SK-N-SH (cell line): ENCODE results near the gene SPDL1. TPM values are rescaled to one million over a fixed set of nuclear protein-coding genes. Genes with fewer than 3 reads are reported as not detected.

Experiments
- EZH2phosphoT487 ChIP-seq: fragments of 200-600 bp; sonication (generic); IDR thresholded peaks from 2 replicates; pipeline ENCODE4 v1.6.1; 2017; ENCODE audit warnings: low read depth, mixed run types, mild to moderate bottlenecking, antibody characterized with exemption, moderate library complexity, borderline replicate concordance
- FOXM1 ChIP-seq: IDR thresholded peaks from 2 replicates; pipeline ENCODE4 v1.4.0; 2012; ENCODE audit warnings: low read depth, mild to moderate bottlenecking
- JUND ChIP-seq: IDR thresholded peaks from 2 replicates; pipeline ENCODE4 v1.4.0; 2012
- MEF2A ChIP-seq: IDR thresholded peaks from 2 replicates; pipeline ENCODE4 v1.4.0; 2012; ENCODE audit warnings: low read depth, borderline replicate concordance
- NRF1 ChIP-seq: IDR thresholded peaks from 2 replicates; pipeline ENCODE4 v1.6.1; 2012; ENCODE audit warnings: low read depth, mild to moderate bottlenecking, low read length
- POLR2AphosphoS5 ChIP-seq: IDR thresholded peaks from 2 replicates; pipeline ENCODE4 v1.6.1; 2012; ENCODE audit warnings: low read depth, low read length
- RAD21 ChIP-seq: IDR thresholded peaks from 2 replicates; pipeline ENCODE4 v1.6.1; 2012; ENCODE audit warnings: mild to moderate bottlenecking, low read length
- RCOR1 ChIP-seq: fragments of 150-350 bp; IDR thresholded peaks from 2 replicates; pipeline ENCODE4 v1.6.1; 2017; ENCODE audit warnings: antibody characterized with exemption, low read length
- RFX5 ChIP-seq: IDR thresholded peaks from 2 replicates; pipeline ENCODE4 v1.6.1; 2012; ENCODE audit warnings: mild to moderate bottlenecking, improper control_type of control experiment, low read length
- RXRA ChIP-seq: IDR thresholded peaks from 2 replicates; pipeline ENCODE4 v1.4.0; 2012; ENCODE audit warnings: low read depth, mild to moderate bottlenecking, borderline replicate concordance
- SIN3A ChIP-seq: IDR thresholded peaks from 2 replicates; pipeline ENCODE4 v1.6.1; 2012; ENCODE audit warnings: low read depth, mild to moderate bottlenecking, low read length, moderate library complexity, borderline replicate concordance
- TAF1 ChIP-seq: IDR thresholded peaks from 2 replicates; pipeline ENCODE4 v1.6.1; 2012; ENCODE audit warnings: low read depth, mild to moderate bottlenecking, low read length, moderate library complexity, borderline replicate concordance
- TCF12 ChIP-seq: IDR thresholded peaks from 2 replicates; pipeline ENCODE4 v1.4.0; 2012
- TEAD4 ChIP-seq: IDR thresholded peaks from 2 replicates; pipeline ENCODE4 v1.4.0; 2012; ENCODE audit warnings: mild to moderate bottlenecking, borderline replicate concordance; ENCODE audit not compliant: insufficient read depth
- polyA plus RNA-seq, 3 experiments: library from polyadenylated mRNA; depleted of rRNA; stranded (reverse); fragments of >200 nt; gene quantifications; 2 replicates each; pipeline ENCODE4 v1.2.3, GENCODE V29; 2012
- TF ChIP-seq, protein P1 (sequence below): IDR thresholded peaks from 2 replicates; pipeline ENCODE4 v1.4.0; 2012; ENCODE audit warnings: low read depth, borderline replicate concordance
- TF ChIP-seq, protein P2 (sequence below): IDR thresholded peaks from 2 replicates; pipeline ENCODE4 v1.6.1; 2012; ENCODE audit warnings: mild to moderate bottlenecking, low read depth, low read length, moderate library complexity
- TF ChIP-seq, protein P3 (sequence below): IDR thresholded peaks from 2 replicates; pipeline ENCODE4; 2012
- TF ChIP-seq, protein P4 (sequence below): fragments of 150-350 bp; IDR thresholded peaks from 2 replicates; pipeline ENCODE4 v1.6.1; 2016; ENCODE audit warnings: mild to moderate bottlenecking, low read depth, low read length
- TF ChIP-seq, protein P5 (sequence below): IDR thresholded peaks from 2 replicates; pipeline ENCODE4 v1.4.0; 2012; ENCODE audit warnings: low read depth

SPDL1 gene
- polyA plus RNA-seq, 1 of the 3 experiments (the other 2 are of a cell fraction): 45.1 TPM

DNA sequence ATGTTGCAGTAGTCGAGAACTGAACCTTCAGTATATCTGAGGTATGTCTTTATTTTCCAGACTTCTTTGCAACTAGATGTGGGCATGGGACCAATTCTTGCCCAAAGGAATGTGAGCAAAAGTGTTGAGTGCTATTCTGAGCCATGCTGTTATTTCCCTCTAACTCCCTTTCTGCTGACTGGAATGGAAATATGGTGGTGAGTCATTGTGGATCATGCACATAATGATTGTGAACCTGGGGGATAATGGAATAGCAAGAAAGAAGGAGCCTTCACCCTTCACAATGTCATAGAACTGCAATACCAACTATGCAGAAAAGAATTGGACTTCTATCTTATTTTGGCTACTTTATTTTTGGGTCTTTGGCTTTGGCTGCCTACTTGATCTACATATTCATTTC is 43.2 kb downstream of the SPDL1 start (continued):
- TF ChIP-seq SIN3A (0 out of 2 replicates have a peak, but pooled peaks have one; percentile 20), POLR2AphosphoS5 (peak; percentile 53; the same call in 1 of the 2 replicates), TAF1 (no peak), RAD21 (no peak), JUND (peak; percentile 94), RCOR1 (no peak), RXRA (peak; percentile 57; the same call in 1 of the 2 replicates), MEF2A (peak; percentile 92), TCF12 (peak; percentile 93), TEAD4 (peak; percentile 90), FOXM1 (peak; percentile 54; the same call in 1 of the 2 replicates), RFX5 (no peak), NRF1 (no peak), EZH2phosphoT487 (no peak)
- TF ChIP-seq, protein P1, sequence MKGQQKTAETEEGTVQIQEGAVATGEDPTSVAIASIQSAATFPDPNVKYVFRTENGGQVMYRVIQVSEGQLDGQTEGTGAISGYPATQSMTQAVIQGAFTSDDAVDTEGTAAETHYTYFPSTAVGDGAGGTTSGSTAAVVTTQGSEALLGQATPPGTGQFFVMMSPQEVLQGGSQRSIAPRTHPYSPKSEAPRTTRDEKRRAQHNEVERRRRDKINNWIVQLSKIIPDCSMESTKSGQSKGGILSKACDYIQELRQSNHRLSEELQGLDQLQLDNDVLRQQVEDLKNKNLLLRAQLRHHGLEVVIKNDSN: 0 out of 2 replicates have a peak, but pooled peaks have one; percentile 38
- TF ChIP-seq, protein P2, sequence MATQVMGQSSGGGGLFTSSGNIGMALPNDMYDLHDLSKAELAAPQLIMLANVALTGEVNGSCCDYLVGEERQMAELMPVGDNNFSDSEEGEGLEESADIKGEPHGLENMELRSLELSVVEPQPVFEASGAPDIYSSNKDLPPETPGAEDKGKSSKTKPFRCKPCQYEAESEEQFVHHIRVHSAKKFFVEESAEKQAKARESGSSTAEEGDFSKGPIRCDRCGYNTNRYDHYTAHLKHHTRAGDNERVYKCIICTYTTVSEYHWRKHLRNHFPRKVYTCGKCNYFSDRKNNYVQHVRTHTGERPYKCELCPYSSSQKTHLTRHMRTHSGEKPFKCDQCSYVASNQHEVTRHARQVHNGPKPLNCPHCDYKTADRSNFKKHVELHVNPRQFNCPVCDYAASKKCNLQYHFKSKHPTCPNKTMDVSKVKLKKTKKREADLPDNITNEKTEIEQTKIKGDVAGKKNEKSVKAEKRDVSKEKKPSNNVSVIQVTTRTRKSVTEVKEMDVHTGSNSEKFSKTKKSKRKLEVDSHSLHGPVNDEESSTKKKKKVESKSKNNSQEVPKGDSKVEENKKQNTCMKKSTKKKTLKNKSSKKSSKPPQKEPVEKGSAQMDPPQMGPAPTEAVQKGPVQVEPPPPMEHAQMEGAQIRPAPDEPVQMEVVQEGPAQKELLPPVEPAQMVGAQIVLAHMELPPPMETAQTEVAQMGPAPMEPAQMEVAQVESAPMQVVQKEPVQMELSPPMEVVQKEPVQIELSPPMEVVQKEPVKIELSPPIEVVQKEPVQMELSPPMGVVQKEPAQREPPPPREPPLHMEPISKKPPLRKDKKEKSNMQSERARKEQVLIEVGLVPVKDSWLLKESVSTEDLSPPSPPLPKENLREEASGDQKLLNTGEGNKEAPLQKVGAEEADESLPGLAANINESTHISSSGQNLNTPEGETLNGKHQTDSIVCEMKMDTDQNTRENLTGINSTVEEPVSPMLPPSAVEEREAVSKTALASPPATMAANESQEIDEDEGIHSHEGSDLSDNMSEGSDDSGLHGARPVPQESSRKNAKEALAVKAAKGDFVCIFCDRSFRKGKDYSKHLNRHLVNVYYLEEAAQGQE: peak; percentile 39; the same call in 1 of the 2 replicates
- TF ChIP-seq, protein P3, sequence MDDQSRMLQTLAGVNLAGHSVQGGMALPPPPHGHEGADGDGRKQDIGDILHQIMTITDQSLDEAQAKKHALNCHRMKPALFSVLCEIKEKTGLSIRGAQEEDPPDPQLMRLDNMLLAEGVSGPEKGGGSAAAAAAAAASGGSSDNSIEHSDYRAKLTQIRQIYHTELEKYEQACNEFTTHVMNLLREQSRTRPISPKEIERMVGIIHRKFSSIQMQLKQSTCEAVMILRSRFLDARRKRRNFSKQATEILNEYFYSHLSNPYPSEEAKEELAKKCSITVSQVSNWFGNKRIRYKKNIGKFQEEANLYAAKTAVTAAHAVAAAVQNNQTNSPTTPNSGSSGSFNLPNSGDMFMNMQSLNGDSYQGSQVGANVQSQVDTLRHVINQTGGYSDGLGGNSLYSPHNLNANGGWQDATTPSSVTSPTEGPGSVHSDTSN: peak; percentile 80
- TF ChIP-seq, protein P4, sequence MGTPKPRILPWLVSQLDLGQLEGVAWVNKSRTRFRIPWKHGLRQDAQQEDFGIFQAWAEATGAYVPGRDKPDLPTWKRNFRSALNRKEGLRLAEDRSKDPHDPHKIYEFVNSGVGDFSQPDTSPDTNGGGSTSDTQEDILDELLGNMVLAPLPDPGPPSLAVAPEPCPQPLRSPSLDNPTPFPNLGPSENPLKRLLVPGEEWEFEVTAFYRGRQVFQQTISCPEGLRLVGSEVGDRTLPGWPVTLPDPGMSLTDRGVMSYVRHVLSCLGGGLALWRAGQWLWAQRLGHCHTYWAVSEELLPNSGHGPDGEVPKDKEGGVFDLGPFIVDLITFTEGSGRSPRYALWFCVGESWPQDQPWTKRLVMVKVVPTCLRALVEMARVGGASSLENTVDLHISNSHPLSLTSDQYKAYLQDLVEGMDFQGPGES: no peak
- TF ChIP-seq, protein P5, sequence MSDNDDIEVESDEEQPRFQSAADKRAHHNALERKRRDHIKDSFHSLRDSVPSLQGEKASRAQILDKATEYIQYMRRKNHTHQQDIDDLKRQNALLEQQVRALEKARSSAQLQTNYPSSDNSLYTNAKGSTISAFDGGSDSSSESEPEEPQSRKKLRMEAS: peak; percentile 81
